Measurements from ENCODE around the gene ADRA2C.

The ADRA2C gene

DNA sequence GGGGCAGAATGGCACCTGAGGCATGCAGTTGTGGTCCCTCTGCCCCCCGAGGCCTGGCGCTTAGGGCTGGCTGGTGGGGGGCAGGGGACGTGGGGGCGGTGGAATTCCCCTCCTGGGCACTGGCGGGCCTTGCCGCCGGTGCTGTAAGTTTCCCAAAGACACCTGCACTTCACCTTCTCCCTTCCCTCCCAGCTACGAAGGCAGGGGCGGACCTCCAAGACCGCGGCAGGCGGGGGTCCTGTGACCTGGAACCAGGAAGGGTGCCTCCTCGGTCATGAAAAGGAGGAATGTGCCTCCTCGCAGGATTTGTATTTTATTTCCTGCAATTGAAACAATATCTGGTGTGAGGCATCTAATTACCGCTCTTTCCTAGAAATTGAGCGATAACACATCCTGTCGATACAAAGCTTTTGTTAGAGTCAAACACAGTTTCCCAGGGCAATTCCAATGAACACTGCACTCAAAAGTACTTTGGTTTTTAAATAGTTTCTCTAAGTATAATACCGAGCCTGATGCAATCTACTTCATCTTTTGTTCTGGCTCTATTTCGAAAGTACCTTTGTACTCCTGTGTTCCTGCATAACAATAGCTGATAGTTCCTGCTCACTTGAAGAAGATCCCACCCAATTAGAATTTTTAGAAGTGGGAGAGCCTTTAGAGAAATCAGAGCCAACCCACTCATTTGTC lies 12.3 kb upstream of the ADRA2C start:
- H3K9me3 ChIP-seq: no peaks in the 10 kb centered on the region
- H3K36me3 ChIP-seq: no peaks in the 10 kb centered on the region
- peaks cover 50% of the 10 kb centered on the region for H3K27me3 ChIP-seq
- H3K27ac ChIP-seq: no peak overlapping the region
- H3K4me3 ChIP-seq (ENCODE audit: low read depth in 1 of 2, low read length in 1 of 2): no peak overlapping the region
- TF ChIP-seq CTCF (IDR thresholded peaks at IDR 0.05): no peak
- no peaks in the 10 kb centered on the region for H3K4me1 ChIP-seq (ENCODE audit: control insufficient read depth in 1 of 2, insufficient read depth in 1 of 2, low read depth in 1 of 2, low read length in 1 of 2)

- Histone ChIP-seq H3K9me3 (no peaks in the 10 kb centered on the region), H3K36me3 (no peaks in the 10 kb centered on the region), H3K27me3 (peaks cover 41% of the 10 kb centered on the region), H3K4me3 (ENCODE audit: low read depth in 1 of 2, low read length in 1 of 2) (no peak overlapping the region), H3K27ac (no peak overlapping the region), H3K4me1 (ENCODE audit: control insufficient read depth in 1 of 2, insufficient read depth in 1 of 2, low read depth in 1 of 2, low read length in 1 of 2) (no peaks in the 10 kb centered on the region)
- no peak for TF ChIP-seq CTCF (IDR thresholded peaks at IDR 0.05)
Measured at GRCh38 chr4:3756343-3757059, 9.7 kb upstream of the ADRA2C start.

DNA sequence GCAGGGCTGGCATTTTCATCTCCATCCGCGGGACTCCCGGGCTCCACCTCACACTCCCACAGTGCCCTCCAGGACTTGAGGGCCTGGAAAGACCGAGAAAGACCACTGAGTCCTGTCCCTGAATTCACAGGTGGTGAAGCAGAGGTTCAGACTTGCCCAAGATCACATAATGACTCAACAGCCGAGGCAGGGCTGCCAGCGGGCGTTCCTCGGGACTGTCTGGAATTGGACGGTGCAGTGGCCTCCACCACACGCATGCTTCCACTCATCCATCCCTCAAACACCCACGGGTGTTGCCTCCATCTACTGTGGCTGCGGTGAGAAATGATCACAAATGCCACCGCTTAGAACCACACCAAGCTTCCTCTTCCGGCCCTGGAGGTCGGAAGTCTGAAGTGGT lies 6.9 kb upstream of the ADRA2C start:
- TF ChIP-seq CTCF (IDR thresholded peaks at IDR 0.05): no peak
- no peak overlapping the region for H3K27ac ChIP-seq
- H3K36me3 ChIP-seq: no peaks in the 10 kb centered on the region
- peaks cover 41% of the 10 kb centered on the region for H3K27me3 ChIP-seq
- H3K4me1 ChIP-seq (ENCODE audit: control insufficient read depth in 1 of 2, insufficient read depth in 1 of 2, low read depth in 1 of 2, low read length in 1 of 2): no peaks in the 10 kb centered on the region
- no peaks in the 10 kb centered on the region for H3K9me3 ChIP-seq
- no peak overlapping the region for H3K4me3 ChIP-seq (ENCODE audit: low read depth in 1 of 2, low read length in 1 of 2)

- Histone ChIP-seq H3K9me3 (no peaks in the 10 kb centered on the region), H3K36me3 (no peaks in the 10 kb centered on the region), H3K4me3 (ENCODE audit: low read depth in 1 of 2, low read length in 1 of 2) (no peak overlapping the region), H3K4me1 (ENCODE audit: control insufficient read depth in 1 of 2, insufficient read depth in 1 of 2, low read depth in 1 of 2, low read length in 1 of 2) (no peaks in the 10 kb centered on the region), H3K27me3 (peaks cover 42% of the 10 kb centered on the region), H3K27ac (no peak overlapping the region)
- no peak for TF ChIP-seq CTCF (IDR thresholded peaks at IDR 0.05)
Measured at GRCh38 chr4:3760346-3760745, 5.8 kb upstream of the ADRA2C start.

DNA sequence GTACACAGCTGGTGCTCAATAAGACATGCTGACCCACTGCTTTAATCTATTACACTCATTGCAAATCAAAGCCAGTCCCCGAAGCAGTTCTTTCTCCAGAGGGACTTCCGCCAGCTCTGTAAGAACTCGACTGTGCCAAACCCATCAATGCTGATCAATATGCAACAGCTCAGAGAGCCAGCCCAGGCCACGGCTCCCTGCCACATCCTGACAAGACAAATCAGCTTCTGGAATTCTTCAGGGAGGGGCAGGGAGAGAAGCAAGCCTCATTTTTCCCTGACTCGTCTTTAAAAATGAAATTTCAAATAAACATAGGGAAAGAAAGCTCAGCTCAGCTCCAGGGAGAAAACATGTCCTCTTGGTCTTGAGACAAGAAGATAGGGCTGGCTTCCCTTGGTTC lies 5.3 kb upstream of the ADRA2C start:
- Histone ChIP-seq H3K9me3 (no peaks in the 10 kb centered on the region), H3K27me3 (peaks cover 40% of the 10 kb centered on the region), H3K4me1 (ENCODE audit: control insufficient read depth in 1 of 2, insufficient read depth in 1 of 2, low read depth in 1 of 2, low read length in 1 of 2) (no peaks in the 10 kb centered on the region), H3K27ac (no peak overlapping the region), H3K36me3 (no peaks in the 10 kb centered on the region), H3K4me3 (ENCODE audit: low read depth in 1 of 2, low read length in 1 of 2) (no peak overlapping the region)
- TF ChIP-seq CTCF (IDR thresholded peaks at IDR 0.05): no peak

All from neutrophil (primary cell).